HG02763 (cell line): ENCODE results near the gene CENPM.

ENCODE experiments used
- ATAC-seq: cut with Tn5 transposase; IDR thresholded peaks from one replicate; pipeline ENCODE4 v1.9.1; 2021; ENCODE audit warnings: mild to moderate bottlenecking, moderate library complexity; ENCODE audit not compliant: unreplicated experiment

The CENPM gene

DNA sequence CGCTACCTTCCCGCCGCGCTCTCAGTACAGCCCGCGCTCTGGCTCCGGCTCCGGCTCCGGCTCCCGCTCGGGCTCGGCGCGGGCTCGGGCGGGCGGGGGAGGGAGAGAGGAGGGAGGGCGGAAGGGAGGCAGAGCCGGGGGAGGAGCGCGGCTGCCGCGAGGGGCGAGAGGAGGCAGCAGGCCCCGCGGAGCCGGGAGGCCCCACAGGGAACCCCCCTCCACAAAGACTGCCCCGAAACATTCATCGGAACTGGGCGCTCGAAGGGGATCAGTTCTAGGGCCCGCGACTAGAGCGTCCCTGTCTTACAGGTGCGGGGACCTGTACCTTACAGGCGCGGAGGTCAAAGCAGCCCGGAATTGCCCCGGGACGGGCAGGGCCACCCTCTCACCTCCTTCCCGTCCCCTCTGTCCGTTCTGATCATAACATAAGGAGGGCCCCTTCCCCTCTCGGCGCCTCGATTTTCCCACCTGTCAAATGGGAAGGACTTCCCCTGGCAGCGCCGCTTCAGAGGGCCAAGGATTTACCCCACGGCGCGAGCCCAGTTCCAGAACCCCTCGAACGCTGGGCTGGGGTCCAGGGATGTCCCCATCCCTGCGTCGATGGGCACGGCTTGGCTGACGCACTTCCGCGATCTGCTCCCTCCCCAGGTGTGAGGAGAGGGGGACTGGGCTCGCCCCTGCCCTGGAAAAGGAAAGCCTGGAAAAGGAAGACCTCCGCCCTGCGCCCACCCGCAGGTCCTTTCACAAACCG lies 31.7 kb downstream of the CENPM start, which contains the start of gene SHISA8:
SHISA8 (minus strand) TSS at position 40 of the 751 bp plus-strand sequence. CDS start 407 bp downstream, outside the sequence.
- no peak for ATAC-seq

GRCh38 chr22:41914611-41915034 lies 32.3 kb downstream of the CENPM start:
- no peak for ATAC-seq

GRCh38 chr22:41913842-41914534 lies 33.0 kb downstream of the CENPM start:
- no peak for ATAC-seq

DNA sequence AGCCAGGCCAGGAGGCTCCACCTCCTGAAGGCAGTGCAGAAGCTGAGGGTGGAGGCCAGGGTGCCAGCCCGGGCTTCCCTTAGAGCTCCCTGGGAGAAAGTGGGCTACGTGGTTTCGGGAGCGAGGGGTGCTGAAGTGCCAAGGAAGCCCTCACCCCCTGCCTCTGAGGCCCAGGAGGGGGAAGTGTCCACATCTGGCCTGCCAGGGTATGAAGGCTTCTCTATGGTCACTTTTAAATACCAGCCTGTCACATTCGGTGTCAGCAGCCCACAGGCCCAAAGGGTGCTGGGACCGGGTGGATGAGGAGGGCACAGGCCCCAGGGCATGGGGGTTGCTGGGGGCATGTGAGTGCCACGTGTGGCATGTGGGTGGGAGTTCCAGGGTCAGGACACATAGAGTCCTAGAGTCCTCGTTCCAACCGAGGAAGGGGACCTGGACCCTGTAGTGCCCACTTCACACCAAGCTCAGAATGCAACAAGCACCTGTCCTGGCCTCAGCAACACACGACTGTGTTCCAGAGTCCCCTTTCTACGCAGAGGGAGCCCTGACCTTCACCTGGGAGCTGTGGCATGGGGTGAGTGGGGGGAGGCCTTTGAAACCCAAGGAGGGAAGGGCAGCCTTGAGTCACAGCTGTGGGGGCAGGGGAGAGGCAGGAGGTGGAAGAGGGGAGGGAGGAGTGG lies 33.8 kb downstream of the CENPM start:
- ATAC-seq, result no peak

DNA sequence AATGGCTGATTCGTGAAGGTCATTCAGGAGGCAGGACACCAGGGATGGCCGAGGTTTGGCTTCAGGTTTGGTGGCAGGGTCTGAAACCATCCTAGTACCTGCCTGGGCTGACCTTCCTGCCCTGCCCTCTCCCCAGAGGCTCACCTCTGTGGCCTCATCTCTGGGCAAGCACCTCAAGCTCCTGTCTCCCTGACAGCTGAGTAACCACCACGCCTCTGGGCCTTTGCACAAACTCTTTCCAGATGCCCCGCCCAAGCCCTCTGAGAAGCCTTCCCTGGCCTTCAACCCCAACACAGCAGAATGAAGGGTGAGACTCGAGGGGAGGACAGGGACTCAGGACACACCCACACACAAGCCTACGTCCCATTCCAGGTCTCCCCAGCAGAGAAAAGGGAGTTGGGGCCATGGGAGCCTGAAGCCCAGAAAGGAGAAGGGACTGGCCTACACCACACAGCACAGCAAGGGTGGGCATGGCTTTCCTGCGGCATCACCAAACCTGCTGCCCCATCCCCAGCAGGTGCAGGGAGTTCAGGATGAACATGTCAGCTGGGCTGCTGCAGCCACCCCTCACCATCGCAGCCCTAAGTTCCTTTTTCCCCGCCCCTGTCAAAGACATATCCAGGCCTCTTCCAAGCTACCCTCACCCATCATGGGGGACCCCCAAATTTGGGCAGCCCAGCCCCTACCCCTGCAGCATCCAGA lies 34.5 kb downstream of the CENPM start:
- no peak for ATAC-seq

DNA sequence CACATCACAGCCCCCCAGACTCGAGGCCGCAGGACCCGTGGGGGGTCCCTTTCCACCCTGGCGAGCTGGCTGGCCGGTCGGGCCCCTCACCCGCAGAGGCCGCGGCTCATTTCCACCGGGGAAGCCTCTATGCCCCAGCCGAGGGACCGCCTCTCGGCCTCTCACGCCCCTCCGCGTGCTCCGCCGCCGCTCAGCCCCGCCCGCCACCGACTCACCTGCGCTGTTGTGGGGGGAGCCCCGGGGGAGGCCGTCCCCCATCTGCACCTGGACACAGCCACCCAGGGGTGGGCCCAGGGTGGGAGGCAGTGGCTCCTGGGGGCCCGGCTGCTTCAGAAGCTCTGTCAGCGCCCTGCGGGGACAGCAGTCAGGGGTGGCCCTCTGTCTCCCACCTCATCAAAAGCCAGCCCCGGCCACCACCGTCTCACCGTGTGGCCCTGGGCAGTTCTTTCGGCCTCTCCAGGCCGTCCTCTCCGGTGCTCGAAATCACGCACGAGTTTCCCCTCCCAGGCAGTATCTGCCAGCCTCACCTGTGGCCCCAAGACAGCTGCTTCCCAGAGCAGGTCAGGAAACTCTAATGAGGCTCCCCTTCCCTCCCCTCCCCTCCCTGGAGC lies 35.8 kb downstream of the CENPM start:
- no peak for ATAC-seq

DNA sequence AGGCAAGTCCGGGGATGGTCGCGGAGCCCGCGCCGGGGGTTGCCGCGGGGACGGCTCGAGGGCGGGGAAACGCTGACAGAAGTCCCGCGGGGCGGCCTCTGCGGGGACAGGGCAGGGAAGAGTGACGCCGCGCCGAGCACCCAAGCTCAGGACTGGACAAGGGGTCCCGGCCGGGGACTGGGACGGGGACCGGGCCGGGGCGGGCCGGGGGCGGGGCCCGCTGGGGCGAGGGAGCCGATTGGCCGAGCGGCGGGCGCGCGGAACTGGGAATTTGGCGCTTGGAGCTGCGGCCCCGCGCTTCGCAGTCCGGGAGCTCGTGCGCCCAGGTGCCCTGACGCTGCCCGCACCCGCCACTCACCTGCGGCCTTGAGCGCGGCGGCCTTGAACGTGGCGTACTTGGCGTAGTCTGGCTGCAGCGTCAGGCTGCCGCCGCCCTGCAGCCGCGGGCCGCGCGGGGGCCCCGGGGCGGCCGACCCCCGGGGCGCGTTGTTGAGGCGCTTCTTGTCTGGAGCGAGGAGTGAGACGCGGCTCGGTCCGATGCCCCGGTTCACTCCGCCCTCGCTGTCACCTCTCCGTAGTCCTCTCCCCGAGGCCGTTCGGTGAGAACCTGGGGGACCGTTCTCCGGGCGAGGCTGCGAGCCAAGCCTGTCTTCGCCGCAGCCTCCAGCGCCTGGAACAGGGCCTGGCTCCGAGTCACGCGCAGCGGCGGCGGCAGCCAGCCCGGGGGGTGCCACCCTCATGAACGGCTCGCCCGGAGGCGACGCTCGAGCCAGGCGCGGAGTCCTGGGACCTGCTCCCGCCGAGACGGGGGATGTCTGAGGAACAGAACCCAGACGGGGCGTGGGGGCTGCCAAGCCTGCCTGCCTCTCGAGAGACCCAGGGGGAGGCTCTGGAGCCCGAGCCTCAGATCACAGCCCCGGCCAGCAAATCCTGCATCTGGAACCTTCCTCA lies 36.6 kb downstream of the CENPM start:
- no peak for ATAC-seq

- ATAC-seq, result no peak
Measured at GRCh38 chr22:41909310-41910049, 37.5 kb downstream of the CENPM start.

- no peak for ATAC-seq
Measured at GRCh38 chr22:41908411-41909309, 38.3 kb downstream of the CENPM start.

GRCh38 chr22:41907436-41908401 lies 39.2 kb downstream of the CENPM start:
- ATAC-seq, result no peak

DNA sequence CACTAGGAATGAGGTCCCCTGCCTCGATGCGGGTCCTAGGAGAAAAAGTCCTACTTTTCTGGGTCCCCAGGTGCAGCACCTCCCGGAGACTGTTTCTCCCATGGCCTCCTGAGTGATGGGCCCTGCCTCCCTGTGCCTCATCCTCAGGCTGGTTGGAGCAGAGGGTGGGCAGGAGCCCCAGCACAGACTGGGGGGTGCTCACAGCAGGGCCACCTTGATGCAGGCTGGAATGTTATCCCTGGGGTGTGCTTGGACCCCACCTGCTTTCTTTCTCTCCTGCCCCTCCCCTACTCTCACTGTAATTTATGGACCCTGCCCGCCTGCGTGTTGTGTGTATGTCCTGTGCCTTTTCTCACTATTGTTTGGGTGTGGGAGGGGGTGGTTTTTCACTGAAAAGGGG lies 40.1 kb downstream of the CENPM start:
- ATAC-seq, result no peak

DNA sequence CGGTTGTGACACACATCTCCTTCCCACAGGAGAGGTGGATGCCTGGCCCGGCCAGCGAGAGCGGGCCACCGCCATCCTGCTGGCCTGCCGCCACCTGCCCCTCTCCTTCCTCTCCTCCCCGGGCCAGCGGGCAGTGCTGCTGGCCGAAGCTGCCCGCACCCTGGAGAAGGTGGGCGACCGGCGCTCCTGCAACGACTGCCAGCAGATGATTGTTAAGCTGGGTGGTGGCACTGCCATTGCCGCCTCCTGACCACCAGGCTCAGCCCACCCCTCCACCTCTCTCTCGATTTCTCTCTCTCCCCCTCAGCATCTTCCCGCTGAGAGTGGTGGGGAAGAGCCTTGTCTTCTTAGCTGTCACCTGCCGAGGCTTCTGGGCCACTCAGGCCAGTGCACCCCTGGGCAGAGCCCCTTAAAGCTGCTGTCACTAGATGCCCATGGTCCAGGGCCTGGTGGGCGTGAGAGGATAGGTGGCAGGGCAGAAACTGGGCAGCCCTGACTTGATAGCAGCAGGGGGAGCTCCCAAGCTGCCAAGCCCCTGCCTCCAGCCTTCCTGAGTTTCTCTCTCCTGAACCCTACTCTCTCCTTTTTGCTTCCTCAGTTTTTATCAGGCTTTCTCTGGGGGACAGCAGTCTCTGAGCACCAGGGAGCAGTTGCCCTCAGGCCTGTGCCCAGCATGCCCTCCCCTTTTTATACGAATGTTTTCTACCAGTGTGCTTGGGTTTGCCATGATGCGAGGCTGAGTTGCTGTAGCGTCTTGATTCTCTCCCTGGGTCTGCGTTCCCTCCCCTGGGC lies 41.3 kb downstream of the CENPM start:
- ATAC-seq, result no peak

DNA sequence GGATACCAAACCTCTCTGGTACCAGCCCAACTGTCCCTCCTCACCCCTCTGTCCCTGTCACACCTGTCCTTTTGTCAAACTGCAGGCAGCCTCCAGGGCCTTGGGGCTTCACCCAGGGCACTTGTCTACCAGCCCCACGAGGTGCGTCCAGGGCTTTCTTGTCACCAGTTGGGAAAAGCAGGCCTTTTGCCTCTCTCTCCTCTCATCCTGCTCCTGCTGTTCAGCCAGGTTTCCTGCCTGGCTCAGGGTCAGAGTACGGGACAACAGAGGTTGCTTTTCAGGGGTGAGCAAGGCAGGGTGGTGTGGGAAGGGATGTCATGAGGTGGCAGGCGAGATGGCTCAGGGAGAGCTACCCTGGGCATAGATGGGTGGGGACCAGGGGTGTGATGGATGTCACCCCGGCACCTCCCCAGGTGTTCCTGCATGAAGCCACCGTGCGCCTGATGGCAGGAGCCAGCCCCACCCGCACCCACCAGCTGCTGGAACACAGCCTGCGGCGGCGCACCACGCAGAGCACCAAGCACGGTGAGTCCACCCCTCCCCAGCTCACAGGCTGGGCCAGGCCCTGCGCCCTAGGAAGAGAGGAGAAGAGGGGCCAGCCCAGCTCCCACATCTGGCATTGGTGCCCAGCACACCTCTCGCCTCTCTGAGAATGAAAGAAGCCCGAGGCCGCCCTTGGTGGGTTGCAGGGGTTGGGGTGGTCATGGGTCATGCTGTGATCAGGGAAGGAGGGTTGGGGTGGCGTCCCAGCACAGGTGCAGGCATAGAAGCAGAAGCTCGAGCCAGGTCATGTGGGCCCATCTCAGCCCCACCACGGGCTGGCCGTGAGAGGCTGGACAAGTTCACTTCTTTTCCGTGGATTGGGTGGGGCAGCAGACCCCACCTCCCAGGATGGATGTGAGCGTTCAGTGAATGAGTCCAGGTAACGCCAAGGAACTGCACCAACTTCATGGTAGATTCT lies 42.2 kb downstream of the CENPM start:
- no peak for ATAC-seq

DNA sequence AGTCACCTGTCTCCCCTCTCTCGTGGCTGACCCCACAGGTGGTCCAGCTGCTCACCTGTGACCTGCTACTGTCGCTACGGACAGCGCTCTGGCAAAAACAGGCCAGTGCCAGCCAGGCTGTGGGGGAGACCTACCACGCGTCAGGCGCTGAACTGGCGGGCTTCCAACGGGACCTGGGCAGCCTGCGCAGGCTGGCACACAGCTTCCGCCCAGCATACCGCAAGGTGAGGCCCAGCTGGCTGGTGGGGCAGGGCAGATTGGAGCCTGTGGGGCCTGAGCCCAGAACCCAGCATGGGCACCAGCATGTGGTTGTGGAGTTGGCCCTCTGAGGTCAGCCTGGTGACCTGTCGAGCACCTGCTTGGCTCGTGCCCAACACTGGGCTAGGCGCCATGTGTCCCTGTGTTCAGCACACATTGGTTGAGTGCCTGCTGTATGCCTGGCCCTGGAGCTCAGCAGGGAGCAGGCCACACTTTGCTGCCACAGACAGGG lies 44.0 kb downstream of the CENPM start:
- ATAC-seq, result no peak

DNA sequence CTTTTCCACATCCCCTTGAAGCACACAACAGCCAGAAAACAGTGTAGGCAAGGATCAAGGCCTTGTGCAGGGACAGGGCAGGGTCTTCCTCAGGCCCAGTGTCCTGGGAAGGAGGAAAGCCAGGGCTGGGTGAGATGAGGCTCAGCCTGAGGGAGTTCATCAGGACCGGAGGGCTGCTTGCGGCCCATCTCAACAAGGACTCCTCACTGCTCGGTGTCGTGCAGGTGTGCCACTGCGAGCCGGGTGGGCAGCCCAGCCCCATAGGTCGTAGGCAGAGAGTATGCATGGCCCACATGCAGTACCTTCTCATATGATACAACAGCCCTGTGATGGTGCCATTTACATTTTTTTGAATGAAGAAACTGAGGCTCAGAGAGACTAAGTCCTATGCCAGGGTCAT lies 44.9 kb downstream of the CENPM start:
- no peak for ATAC-seq
